ENCODE measurements around the gene USP35.

The USP35 gene, protein sequence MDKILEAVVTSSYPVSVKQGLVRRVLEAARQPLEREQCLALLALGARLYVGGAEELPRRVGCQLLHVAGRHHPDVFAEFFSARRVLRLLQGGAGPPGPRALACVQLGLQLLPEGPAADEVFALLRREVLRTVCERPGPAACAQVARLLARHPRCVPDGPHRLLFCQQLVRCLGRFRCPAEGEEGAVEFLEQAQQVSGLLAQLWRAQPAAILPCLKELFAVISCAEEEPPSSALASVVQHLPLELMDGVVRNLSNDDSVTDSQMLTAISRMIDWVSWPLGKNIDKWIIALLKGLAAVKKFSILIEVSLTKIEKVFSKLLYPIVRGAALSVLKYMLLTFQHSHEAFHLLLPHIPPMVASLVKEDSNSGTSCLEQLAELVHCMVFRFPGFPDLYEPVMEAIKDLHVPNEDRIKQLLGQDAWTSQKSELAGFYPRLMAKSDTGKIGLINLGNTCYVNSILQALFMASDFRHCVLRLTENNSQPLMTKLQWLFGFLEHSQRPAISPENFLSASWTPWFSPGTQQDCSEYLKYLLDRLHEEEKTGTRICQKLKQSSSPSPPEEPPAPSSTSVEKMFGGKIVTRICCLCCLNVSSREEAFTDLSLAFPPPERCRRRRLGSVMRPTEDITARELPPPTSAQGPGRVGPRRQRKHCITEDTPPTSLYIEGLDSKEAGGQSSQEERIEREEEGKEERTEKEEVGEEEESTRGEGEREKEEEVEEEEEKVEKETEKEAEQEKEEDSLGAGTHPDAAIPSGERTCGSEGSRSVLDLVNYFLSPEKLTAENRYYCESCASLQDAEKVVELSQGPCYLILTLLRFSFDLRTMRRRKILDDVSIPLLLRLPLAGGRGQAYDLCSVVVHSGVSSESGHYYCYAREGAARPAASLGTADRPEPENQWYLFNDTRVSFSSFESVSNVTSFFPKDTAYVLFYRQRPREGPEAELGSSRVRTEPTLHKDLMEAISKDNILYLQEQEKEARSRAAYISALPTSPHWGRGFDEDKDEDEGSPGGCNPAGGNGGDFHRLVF

DNA sequence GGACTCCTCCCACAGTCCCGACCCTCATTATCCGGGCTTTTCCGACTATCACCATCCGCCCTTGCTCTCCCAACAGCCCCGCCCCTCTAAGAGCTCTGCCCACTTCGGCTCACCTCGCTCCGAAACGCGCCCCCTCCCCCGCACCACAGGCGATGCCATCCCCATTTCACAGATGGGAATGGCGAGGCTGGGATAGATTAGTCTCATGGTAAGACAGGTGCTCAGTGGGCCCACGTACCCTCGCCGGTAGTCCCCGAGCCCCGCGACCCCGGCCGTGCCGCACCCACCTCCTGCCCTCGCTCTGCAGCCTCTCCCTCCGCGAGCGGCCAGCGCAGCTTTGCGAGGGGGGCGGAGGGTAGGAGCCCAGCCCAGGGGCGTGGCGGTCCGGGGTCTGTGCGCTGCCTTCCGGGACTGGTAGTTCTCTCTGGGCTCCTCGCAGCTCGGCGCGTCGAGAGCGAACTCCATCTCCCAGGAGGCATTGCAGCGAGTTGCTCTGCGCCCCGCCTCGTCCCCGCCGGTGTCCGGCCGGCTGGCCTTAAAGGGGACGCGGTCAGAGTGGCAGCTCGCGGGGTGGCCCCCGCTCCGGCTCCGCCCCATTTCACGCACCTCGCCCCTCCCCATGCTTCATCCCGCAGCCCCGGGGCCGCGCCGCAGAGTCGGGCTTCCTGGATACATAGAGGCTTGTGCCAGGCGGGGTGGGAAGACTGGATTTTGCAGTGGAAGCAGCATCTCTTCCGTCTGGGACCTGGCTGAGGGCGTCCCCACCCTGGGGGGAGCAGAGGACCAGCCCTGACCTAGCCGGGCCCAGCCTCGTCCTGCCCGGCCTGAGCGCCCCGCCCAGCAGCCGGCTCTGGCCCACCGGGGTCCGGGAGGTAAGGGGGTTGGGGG, at the start of gene USP35, which contains the start of gene KCTD21:
Gene USP35, plus strand, starts transcription at position 634 of the 888 bp plus-strand sequence. CDS start 7,327 bp downstream, outside the sequence.
Gene KCTD21, minus strand, starts transcription at position 341 of the 888 bp plus-strand sequence. CDS start 14,072 bp downstream, outside the sequence.
- peak within 1 kb of the TSS; percentile 93 for H3K27ac ChIP-seq

DNA sequence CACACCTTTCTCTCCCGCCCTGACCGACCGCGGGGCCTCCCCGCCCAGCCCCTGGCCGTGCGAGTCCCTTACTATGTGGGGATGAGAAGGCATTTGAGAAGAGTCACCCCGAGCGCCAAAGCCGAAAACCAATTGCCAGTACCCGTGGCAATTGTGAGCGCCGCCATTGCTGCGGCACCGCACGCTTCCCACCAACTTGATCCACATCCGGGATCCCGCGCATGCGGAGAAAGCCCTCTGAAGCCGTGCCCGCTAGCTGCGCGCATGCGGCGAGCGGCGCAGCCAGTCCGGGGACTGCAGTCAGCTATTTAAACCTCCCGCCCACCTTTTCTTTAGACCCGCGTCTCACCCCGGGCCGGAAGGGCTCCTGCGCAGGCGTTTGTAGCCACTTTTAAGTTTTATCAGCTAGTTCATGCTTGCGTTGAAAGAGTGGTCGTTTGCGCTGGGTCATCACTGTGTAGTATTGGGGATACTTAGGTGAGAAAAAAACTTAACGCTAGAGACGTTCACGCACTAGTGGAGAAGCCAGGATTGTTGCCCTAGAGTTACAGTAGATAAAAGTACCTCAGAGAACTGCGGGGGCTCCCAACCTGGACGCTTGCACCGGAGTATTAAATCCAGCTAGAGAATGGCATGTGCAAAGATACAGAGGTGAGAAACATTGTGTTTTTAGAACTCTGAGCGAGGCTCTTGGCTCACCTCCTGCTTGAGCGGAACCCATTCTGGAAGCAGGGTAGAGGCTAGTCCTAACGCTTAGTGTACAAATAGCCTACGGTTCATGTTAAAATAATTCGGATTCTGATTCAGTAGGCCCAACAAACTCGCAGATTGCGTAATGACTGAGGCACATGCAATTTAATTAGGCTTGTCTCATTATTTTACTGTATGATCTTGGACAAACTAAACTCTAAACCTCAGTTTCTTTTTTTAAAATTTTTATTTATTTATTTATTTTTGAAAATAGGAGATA, 49.0 kb upstream of the USP35 start, which contains the start of gene ALG8:
Gene ALG8, minus strand, starts transcription at position 205 of the 970 bp plus-strand sequence. Its CDS starts 38 bp downstream, at position 167.
- peak within 1 kb of the TSS; percentile 69 for H3K27ac ChIP-seq
- peak; percentile 64 for DNase-seq (ENCODE audit: low read depth, low spot score)

More for the DNA sequence above, at the start of gene USP35, which contains the start of gene KCTD21:
- DNase-seq (ENCODE audit: low read depth, low spot score): peak; percentile 77

DNA sequence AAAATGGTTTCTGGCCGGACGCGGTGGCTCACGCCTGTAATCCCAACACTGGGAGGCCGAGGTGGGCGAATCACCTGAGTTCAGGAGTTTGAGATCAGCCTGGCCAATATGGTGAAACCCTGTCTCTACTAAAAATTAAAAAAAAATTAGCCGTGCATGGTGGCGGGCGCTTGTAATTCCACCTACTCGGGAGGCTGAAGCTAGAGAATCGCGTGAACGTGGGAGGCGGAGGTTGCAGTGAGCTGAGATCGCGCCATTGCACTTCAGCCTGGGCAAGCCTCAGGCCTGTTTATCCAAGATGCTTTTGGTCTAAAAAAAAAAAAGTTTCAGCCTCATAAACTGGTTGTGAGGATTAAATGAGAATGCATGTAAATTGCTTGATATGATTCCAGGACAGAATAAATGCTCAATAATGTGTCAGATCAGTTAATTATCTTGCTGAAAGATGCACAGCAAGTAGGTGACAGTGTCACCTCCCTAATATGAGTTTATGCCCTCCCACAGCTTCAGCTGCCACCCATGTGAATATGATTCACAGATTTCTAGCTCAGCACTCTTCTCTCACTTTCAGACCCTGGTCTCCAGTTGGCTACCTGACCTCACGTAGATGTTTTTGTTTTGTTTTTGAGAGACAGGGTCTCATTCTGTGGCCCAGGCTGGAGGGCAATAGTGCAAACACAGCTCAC, 48.2 kb upstream of the USP35 start:
- DNase-seq (ENCODE audit: low read depth, low spot score): no peak
- H3K27ac ChIP-seq: no peak overlapping the region

DNA sequence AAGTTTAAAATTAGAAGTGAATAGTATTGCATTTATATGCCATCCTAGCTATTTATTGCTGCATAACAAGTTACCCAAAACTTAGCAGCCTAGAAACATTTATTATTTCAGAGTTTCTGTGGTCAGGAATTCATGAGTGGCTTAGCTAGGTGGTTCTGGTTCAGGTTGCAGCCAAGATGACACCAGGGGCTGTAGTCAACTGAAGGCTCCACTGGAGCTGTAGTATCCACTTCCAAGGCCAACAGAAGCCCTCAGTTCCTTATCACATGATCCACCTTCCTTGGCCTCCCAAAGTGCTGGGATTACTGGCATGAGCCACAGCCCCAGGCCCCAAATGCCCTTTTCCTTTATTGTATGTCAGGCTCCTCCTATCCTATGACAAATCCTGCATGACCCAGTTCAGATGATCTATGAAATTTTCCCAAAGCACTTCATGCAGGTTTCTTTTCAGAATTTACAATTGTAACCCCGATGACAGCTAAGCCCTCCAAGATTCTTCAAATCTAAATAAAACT, 43.2 kb upstream of the USP35 start:
- no peak for DNase-seq (ENCODE audit: low read depth, low spot score)
- no peak overlapping the region for H3K27ac ChIP-seq

DNA sequence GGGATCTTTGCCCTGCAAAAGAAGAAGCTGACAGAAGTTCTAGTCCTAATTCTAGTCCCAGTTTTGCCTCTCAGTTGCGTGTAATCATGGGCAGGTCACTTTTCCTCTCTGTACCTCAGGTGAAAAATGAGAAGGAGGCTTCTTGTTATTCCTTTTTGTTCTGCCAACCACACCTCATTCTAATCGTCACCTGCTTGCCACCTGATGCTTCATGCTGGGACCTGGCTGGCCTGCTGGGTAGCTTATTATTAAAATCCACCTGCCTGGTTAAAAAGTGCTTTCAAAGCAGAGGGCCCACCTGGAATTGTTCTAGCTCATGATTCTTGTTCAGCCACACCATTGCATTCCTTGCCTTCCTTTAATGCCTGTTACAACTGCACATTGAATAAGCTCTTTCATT, 40.9 kb upstream of the USP35 start:
- no peak for DNase-seq (ENCODE audit: low read depth, low spot score)

DNA sequence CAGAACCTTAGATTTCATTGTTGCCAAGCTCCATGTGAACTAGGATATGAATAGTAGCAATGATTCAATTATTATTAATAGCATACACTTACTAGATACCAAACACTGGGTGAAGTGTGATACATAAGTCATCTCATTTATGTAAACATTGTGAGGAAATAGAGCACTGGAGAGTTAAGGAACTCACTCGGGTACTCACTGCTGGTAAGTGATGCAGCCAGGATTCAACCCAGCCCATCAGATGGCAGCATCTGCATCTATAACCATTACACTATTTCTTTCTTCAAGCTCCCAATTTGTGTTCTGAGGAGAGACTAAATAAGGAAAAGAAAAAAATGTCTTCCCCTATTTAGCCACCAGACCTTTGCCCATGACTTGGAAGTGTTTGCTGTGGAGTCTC, 39.1 kb upstream of the USP35 start:
- DNase-seq (ENCODE audit: low read depth, low spot score): peak; percentile 66
- peak overlapping the region; percentile 21 for H3K27ac ChIP-seq

More for the DNA sequence above, 40.9 kb upstream of the USP35 start:
- H3K27ac ChIP-seq: no peak overlapping the region

DNA sequence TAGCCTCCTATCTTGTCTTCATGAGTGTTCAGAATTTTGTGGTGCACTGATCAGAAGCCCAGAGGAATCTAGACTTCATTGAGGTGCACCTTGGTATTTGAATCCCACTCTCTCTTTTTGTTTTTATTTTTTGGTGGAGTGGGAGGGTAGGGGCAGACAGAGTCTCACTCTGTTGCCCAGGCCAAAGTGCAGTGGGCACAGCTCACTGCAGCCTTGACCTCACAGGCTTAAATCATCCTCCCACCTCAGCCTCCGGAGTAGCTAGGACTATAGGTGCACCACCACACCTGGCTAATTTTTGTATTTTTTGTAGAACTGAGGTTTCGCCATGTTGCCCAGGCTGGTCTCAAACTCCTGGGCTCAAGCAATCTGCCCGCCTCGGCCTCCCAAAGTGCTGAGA, 38.4 kb upstream of the USP35 start:
- DNase-seq (ENCODE audit: low read depth, low spot score): no peak
- no peak overlapping the region for H3K27ac ChIP-seq

DNA sequence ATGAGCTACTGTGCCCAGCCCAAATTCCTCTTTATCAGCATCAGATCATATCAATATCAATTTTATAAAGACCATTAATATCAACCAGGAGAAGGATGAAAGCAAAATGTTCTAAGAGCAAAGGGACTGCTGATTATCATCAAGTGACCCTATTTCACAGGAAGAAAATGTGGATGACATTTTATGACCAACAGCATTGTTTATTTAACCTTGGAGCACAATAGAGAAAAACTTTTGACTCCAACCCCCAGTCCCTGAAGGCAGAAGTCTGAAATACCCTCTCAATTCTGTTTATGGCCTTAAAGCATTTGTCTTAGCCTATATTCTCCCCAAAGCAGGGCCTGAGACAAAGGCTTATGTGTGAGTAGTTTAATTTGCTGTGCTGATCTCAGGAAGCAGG, 38.0 kb upstream of the USP35 start:
- H3K27ac ChIP-seq: no peak overlapping the region
- DNase-seq (ENCODE audit: low read depth, low spot score): no peak

DNA sequence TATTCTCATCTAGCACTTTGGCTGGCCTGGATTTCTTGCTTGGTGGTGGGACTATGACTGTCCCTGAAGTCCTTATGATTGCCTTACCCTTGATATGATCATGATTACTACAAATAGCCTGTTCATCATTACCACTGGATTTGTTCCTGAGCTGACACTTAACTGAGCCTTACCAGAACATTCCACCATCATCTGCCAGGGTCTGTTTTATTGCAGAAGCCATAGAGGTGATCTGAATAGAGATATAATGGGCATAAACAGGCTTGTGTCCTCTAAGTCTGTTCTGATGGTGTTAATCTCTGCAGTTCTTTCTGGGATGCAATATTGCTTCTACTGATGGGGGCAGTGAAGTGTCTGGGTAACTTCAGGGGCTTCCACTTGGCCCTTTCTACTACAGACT, 36.9 kb upstream of the USP35 start:
- no peak for DNase-seq (ENCODE audit: low read depth, low spot score)
- H3K27ac ChIP-seq: no peak overlapping the region

DNA sequence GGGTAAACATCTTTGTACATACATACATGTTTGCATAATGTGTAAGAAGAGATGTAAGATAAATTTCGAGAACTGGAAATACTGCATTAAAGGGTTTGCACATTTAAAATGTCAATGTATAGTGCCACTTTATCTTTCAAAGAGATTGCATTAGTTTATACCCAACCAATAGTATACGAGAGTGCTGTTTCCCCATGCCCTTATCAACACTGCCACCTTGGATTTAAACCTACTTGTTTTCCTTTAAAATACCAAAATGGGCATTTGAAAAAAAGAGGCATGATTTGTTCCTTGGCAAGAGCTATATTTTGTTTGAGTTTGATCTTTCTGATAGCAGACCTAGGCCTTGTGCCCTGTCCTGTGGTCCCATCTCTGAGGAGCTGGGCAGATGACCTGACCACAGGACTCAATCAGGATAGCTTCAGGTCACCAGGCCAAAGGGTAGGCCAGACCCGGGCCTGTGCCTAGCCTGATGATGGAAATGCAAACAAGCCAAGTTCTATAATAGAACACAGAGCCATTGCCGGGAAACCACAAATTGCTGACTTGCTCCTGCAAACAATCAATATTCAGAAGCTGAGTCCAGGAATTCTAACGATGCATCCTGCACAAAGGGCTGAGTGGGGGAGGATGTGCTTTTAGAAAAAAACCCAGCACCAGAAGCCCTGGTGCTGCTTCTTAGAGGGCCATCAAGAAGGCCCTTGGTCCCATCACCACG, 32.4 kb upstream of the USP35 start:
- no peak overlapping the region for H3K27ac ChIP-seq
- DNase-seq (ENCODE audit: low read depth, low spot score): no peak

DNA sequence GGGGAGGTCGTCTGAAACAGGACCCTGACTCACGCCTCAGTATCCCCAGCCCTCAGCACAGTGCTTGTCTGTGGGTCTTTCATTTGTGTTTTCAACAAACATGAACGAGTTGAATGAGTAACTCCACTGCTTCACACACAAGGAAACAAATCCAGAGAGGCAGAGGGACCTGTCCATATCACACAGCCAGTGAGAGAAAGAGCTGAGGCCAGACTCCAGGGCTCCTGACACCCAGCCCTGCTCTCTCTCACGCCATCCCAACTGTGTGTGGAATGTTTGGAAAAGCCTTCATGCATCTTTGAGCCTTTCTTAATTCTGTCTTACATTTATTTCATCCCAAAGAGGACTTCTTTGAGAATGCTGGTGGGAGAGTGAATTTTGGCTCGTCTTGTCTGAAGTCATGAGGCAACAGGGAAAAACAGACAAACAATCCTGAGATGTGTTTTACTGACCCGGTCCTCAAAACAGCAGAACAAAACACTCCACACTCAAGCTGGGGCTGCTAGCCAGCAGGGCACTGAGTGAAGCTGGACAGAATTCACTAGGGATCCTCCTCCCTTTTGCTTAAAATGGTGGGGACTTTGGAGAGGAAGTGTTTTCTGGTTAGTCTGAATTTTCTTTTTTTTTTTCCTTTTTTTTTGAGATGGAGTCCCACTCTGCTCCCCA, 29.6 kb upstream of the USP35 start:
- DNase-seq (ENCODE audit: low read depth, low spot score): no peak
- no peak overlapping the region for H3K27ac ChIP-seq

DNA sequence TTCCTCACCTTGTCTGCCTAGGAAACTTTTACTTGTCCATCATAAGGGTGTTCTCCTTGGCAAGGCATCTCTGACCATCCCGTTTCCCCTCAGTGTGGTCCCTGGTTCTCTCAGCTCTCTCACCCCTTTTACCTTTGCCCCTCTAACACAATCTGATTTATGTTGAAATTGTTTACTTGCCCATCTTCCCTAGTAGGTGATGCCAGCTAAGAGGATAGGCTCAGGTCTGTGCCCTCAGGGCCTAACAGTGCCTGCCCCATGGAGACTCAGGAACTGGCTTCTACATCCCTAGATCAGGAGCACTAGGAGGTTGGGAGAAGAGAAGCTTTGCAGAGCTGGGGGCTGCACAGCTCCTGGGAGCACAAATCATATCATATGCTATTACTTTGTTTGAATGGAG, 28.2 kb upstream of the USP35 start:
- H3K27ac ChIP-seq: no peak overlapping the region
- no peak for DNase-seq (ENCODE audit: low read depth, low spot score)

DNA sequence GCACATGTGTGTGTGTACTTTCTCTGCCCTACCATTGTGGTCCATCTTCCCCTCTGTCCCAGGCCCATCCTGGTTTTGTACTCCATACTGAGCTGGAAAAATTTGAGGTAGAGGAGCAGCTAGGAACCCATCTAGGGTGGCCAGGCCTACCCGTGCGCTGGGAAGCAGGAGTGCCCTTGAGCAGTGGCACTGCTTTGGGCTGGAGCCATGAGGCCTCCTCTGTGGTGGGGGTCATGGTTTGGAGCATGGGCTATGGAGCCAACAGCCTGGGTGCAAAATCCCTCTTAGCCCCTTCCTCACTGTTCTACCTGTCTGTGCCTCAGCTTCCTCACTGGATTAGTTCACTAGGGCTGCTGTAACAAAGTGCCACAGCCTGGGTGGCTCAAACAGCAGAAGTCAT, 27.4 kb upstream of the USP35 start:
- no peak overlapping the region for H3K27ac ChIP-seq
- no peak for DNase-seq (ENCODE audit: low read depth, low spot score)

DNA sequence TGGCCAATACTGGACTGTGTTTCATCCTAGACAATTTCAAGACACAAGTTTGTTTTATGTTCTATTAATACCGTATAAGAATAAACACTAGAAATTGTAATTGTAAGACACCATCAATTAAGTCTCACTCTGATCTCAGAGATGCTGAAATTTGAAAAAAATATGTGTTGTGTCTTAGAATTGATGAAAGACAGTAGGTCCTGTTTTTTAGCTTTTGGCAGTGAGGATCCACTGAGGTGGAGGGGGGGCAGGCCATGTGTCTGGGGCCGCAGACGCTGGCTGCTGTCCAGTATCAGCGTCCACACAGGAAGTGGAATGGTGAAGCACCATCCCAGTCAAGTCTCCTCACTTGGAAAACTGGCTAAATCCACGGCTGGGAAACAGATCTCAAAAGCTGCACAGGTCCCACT, 26.8 kb upstream of the USP35 start:
- H3K27ac ChIP-seq: no peak overlapping the region
- DNase-seq (ENCODE audit: low read depth, low spot score): no peak

DNA sequence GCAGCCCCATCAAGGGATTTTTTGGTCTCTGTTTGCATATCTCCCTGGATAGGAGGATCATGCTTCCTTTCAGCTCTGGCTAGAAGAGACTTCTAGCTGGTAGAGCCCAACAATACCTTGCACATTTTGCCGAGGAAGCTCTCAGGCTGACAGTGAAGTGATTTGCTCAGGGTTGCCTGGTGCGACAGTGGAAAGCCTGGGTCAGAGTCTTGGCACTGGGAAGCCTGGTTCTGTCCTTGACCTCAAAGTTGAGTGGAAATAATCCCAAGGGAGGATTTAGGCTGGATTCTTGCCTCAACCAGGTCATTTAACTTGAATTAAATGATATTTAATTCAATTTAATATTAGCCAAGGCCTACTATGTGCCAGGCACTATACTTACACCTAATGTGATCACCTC, 24.9 kb upstream of the USP35 start:
- H3K27ac ChIP-seq: no peak overlapping the region
- no peak for DNase-seq (ENCODE audit: low read depth, low spot score)

DNA sequence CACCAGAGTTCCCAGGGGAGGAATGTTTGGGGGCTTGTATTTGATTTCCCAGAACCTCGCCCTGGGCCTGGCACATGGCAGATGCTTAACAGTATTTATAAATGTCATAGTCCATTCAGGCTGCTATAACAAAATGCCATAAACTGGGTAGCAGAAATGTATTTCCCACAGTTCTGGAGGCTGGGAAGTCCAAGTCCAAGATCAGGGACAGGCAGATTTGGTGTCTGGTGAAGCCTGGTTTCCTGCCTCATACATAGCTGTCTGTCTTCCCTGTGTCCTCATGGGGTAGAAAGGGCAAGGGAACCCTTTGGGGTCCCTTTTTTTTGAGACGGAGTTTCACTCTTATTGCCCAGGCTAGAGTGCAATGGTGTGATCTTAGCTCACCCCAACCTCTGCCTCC, 24.2 kb upstream of the USP35 start:
- no peak overlapping the region for H3K27ac ChIP-seq
- DNase-seq (ENCODE audit: low read depth, low spot score): no peak
